ENCODE data around the gene OSBP2. TPM values are rescaled to one million over a fixed set of nuclear protein-coding genes. Genes with fewer than 3 reads are reported as not detected.

Gene OSBP2
- polyA plus RNA-seq, 1 donor (not counting 4 experiments of a cell fraction or from before 2014, with no cell fraction given) = 3.0 TPM

DNA sequence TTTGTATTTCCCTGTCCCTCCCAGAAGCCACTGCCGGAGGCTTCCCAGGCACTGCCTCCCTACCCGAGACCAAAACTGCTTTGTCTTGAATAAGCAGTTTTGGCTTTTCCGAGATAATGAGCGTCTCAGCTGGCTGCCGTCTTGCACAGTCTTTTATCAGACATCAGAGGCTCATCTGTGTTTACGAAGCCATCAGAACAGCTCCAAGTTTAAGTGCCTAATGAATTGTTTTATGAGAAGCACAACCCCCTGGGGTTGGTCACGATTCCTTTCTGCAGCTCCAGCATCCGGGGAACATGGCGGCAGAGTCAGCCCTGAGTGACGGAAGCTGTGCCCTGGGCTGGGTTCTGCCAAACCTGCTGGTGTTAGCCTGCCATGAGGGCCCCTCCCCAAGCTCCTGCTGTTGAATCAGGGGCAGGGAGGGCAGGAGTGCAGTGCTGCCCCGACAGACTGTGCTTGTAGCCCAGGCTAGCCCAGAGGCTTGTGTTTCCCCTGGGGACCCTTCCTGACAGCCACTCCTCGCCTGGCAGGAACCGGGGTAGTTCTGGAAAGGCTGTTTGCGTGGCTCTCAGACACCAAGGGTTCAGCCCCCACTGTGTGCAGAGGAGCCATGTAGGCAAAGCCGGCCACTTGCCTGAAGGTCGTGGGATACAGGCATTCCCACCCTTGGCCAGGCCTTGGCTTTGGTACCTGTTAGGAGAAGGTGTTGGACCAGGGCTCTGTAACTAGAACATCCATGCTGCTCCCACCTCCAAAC lies 177.8 kb downstream of the OSBP2 start:
- H2AFZ ChIP-seq (ENCODE audit: control insufficient read depth, low read length) = no peak overlapping the region
- H3K4me2 ChIP-seq (ENCODE audit: control insufficient read depth, extremely low read depth, insufficient read depth, low read depth, low read length) = no peak overlapping the region
- FAIRE-seq (no peak), DNase-seq (ENCODE audit: low read depth, low spot score) (no peak)
- no peaks in the 10 kb centered on the region for H3K27me3 ChIP-seq (ENCODE audit: control insufficient read depth, extremely low read depth, insufficient read depth, low read length)
- H3K9me1 ChIP-seq (ENCODE audit: control insufficient read depth, extremely low read depth, insufficient read depth, low read length) = no peaks in the 10 kb centered on the region
- TF ChIP-seq, protein P1, sequence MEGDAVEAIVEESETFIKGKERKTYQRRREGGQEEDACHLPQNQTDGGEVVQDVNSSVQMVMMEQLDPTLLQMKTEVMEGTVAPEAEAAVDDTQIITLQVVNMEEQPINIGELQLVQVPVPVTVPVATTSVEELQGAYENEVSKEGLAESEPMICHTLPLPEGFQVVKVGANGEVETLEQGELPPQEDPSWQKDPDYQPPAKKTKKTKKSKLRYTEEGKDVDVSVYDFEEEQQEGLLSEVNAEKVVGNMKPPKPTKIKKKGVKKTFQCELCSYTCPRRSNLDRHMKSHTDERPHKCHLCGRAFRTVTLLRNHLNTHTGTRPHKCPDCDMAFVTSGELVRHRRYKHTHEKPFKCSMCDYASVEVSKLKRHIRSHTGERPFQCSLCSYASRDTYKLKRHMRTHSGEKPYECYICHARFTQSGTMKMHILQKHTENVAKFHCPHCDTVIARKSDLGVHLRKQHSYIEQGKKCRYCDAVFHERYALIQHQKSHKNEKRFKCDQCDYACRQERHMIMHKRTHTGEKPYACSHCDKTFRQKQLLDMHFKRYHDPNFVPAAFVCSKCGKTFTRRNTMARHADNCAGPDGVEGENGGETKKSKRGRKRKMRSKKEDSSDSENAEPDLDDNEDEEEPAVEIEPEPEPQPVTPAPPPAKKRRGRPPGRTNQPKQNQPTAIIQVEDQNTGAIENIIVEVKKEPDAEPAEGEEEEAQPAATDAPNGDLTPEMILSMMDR (optimal IDR thresholded peaks at IDR 0.05 in 1 of 3, IDR thresholded peaks at IDR 0.05 in 1 of 3, conservative IDR thresholded peaks at IDR 0.05 in 1 of 3; ENCODE audit: extremely low read depth in 1 of 3, insufficient read depth in 2 of 3, low read length in 3 of 3) = no peak
- no peak for TF ChIP-seq EZH2 (IDR thresholded peaks at IDR 0.05; ENCODE audit: low read length)
- H3K79me2 ChIP-seq (ENCODE audit: control insufficient read depth, insufficient read depth, low read length) = no peaks in the 10 kb centered on the region
- peaks cover 3% of the 10 kb centered on the region for H3K4me1 ChIP-seq (ENCODE audit: control insufficient read depth, extremely low read depth, insufficient read depth, low read length)
- H3K36me3 ChIP-seq (ENCODE audit: control insufficient read depth in 2 of 2, extremely low read depth in 1 of 2, insufficient read depth in 2 of 2, low read length in 2 of 2) = peaks cover 0 to 15% of the 10 kb centered on the region in 2 experiments
- no peak overlapping the region for H3K4me3 ChIP-seq (ENCODE audit: control insufficient read depth in 2 of 3, extremely low read depth in 1 of 3, insufficient read depth in 2 of 3, low read depth in 1 of 3, low read length in 3 of 3)
- no peaks in the 10 kb centered on the region for H3K9me3 ChIP-seq (ENCODE audit: control insufficient read depth, low read depth, low read length)
- peaks cover 2% of the 10 kb centered on the region for H4K20me1 ChIP-seq (ENCODE audit: control insufficient read depth, extremely low read depth, insufficient read depth, low read length)
- H3K27ac ChIP-seq (ENCODE audit: control insufficient read depth, insufficient read depth, low read length) = no peak overlapping the region
- no peak overlapping the region for H3K9ac ChIP-seq (ENCODE audit: control insufficient read depth, extremely low read depth, insufficient read depth, low read length)
- dilution Hi-C loops (cut with MboI; ENCODE audit: extremely low pct_ligation_motif_present, low sequenced_read_pairs) = no loop called here

- dilution Hi-C loops (cut with MboI; ENCODE audit: extremely low pct_ligation_motif_present, low sequenced_read_pairs) = no loop called here
- Histone ChIP-seq H3K9ac (ENCODE audit: control insufficient read depth, extremely low read depth, insufficient read depth, low read length) (no peak overlapping the region), H2AFZ (ENCODE audit: control insufficient read depth, low read length) (no peak overlapping the region), H3K4me3 (ENCODE audit: control insufficient read depth in 2 of 3, extremely low read depth in 1 of 3, insufficient read depth in 2 of 3, low read depth in 1 of 3, low read length in 3 of 3) (no peak overlapping the region), H3K79me2 (ENCODE audit: control insufficient read depth, insufficient read depth, low read length) (no peaks in the 10 kb centered on the region), H3K27ac (ENCODE audit: control insufficient read depth, insufficient read depth, low read length) (no peak overlapping the region), H3K4me1 (ENCODE audit: control insufficient read depth, extremely low read depth, insufficient read depth, low read length) (peaks cover 3% of the 10 kb centered on the region), H3K36me3 (ENCODE audit: control insufficient read depth in 2 of 2, extremely low read depth in 1 of 2, insufficient read depth in 2 of 2, low read length in 2 of 2) (peaks cover 0 to 15% of the 10 kb centered on the region in 2 experiments), H3K27me3 (ENCODE audit: control insufficient read depth, extremely low read depth, insufficient read depth, low read length) (no peaks in the 10 kb centered on the region), H4K20me1 (ENCODE audit: control insufficient read depth, extremely low read depth, insufficient read depth, low read length) (no peaks in the 10 kb centered on the region), H3K4me2 (ENCODE audit: control insufficient read depth, extremely low read depth, insufficient read depth, low read depth, low read length) (no peak overlapping the region), H3K9me3 (ENCODE audit: control insufficient read depth, low read depth, low read length) (no peaks in the 10 kb centered on the region), H3K9me1 (ENCODE audit: control insufficient read depth, extremely low read depth, insufficient read depth, low read length) (no peaks in the 10 kb centered on the region)
- no peak for TF ChIP-seq EZH2 (IDR thresholded peaks at IDR 0.05; ENCODE audit: low read length)
- TF ChIP-seq, protein P1 (optimal IDR thresholded peaks at IDR 0.05 in 1 of 3, IDR thresholded peaks at IDR 0.05 in 1 of 3, conservative IDR thresholded peaks at IDR 0.05 in 1 of 3; ENCODE audit: extremely low read depth in 1 of 3, insufficient read depth in 2 of 3, low read length in 3 of 3) = no peak
- DNase-seq (ENCODE audit: low read depth, low spot score) (no peak), FAIRE-seq (no peak)
Measured at GRCh38 chr22:30873086-30873650, 178.5 kb downstream of the OSBP2 start.

Data from keratinocyte (primary cell).